Left ventricle myocardium inferior (tissue), 1 donor: ENCODE results near the gene CENPO. TPM values are rescaled to one million over a fixed set of nuclear protein-coding genes. Genes with fewer than 3 reads are reported as not detected.

Experiments
- DNase-seq: peaks from one replicate; pipeline ENCODE4 v3.0.0-alpha.2; 2020
- H3K27ac ChIP-seq: fragments of 200-600 bp; replicated peaks from 2 replicates; pipeline ENCODE4 v1.8.0; 2021
- H3K27me3 ChIP-seq: fragments of 200-600 bp; 2 replicates; pipeline ENCODE4 v1.8.0; 2021; ENCODE audit warnings: low read depth
- H3K36me3 ChIP-seq: fragments of 200-600 bp; 2 replicates; pipeline ENCODE4 v1.8.0; 2021
- H3K4me1 ChIP-seq: fragments of 200-600 bp; 2 replicates; pipeline ENCODE4 v1.8.0; 2021
- H3K4me3 ChIP-seq: fragments of 200-600 bp; 2 replicates; pipeline ENCODE4 v1.8.0; 2021; ENCODE audit warnings: mild to moderate bottlenecking, moderate library complexity
- H3K9me3 ChIP-seq: fragments of 200-600 bp; replicated peaks from 2 replicates; pipeline ENCODE4 v1.8.0; 2021
- intact Hi-C: fragments of 100-400 bp; cut with micrococcal nuclease; formaldehyde crosslinking; loops from one replicate; pipeline ENCODE4 v1.11.0; 2022
- total RNA-seq: library from RNA; stranded (reverse); fragmentation: NEBNext Ultra II Directional; extraction: Animal tissue kit (Norgen Biotek cat#: 25700); gene quantifications from one replicate; pipeline ENCODE4 v1.2.1, GENCODE V29; 2021
- TF ChIP-seq, protein P1 (sequence below): fragments of 200-600 bp; IDR thresholded peaks from 2 replicates; pipeline ENCODE4 v1.8.0; 2021; ENCODE audit warnings: antibody characterized with exemption, mild to moderate bottlenecking, borderline replicate concordance
- donor health status: DM: no; HTN: yes; CAD: no; lungs with severe emphysema.

The CENPO gene
- total RNA-seq, 1 donor from 2014 or later, result 2.2 TPM

DNA sequence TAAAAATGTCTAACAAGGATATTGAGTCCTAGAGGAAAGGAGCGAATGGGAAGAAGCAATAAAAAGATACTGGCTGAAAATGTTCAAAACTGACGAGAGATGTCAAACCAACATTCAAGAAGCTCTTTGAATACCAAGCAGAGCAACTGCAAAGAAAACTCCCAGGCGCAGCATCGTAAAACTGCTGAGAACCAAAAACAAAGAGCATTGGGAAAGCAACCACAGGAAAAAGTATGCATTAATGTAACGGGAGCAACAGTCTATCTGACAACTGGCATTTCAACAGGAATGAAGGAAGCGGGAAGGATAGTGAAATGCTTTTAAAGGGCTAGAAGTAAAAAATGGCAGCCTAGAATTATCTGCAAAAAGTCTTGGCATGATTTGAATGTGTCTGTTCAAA lies 73.7 kb downstream of the CENPO start:
- H3K9me3 ChIP-seq, result no peaks in the 10 kb centered on the region
- H3K4me1 ChIP-seq, result peaks cover 23% of the 10 kb centered on the region
- TF ChIP-seq, protein P1, sequence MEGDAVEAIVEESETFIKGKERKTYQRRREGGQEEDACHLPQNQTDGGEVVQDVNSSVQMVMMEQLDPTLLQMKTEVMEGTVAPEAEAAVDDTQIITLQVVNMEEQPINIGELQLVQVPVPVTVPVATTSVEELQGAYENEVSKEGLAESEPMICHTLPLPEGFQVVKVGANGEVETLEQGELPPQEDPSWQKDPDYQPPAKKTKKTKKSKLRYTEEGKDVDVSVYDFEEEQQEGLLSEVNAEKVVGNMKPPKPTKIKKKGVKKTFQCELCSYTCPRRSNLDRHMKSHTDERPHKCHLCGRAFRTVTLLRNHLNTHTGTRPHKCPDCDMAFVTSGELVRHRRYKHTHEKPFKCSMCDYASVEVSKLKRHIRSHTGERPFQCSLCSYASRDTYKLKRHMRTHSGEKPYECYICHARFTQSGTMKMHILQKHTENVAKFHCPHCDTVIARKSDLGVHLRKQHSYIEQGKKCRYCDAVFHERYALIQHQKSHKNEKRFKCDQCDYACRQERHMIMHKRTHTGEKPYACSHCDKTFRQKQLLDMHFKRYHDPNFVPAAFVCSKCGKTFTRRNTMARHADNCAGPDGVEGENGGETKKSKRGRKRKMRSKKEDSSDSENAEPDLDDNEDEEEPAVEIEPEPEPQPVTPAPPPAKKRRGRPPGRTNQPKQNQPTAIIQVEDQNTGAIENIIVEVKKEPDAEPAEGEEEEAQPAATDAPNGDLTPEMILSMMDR, result no peak
- H3K27me3 ChIP-seq, result no peaks in the 10 kb centered on the region
- no peak overlapping the region for H3K4me3 ChIP-seq
- intact Hi-C loops, result no loop called here
- DNase-seq, result no peak
- no peak overlapping the region for H3K27ac ChIP-seq
- no peaks in the 10 kb centered on the region for H3K36me3 ChIP-seq

DNA sequence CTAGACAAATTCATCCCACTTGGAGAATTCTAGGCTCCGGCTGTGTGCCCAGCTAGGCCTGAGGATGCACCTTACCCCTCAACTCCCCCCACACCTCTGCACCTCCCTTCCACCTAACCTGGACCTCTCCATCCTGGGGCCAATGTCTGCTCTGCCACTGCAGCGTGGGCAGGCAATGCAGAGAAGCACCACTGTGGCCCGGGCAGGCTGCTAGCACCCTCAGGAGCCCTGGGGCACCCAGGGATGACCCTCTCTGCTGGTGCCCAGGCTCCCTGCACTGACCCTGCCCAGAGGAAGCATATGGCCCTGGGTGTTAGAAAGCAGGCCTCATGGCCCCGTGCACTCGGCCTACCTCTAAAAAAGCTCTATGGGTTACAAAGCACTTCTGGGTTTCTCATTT lies 77.2 kb downstream of the CENPO start:
- no peaks in the 10 kb centered on the region for H3K36me3 ChIP-seq
- H3K4me1 ChIP-seq, result peaks cover 36% of the 10 kb centered on the region
- H3K4me3 ChIP-seq, result no peak overlapping the region
- TF ChIP-seq, protein P1, result no peak
- no peaks in the 10 kb centered on the region for H3K9me3 ChIP-seq
- peak overlapping the region; percentile 75 for H3K27ac ChIP-seq
- no peaks in the 10 kb centered on the region for H3K27me3 ChIP-seq
- intact Hi-C loops, result no loop called here
- DNase-seq, result no peak

DNA sequence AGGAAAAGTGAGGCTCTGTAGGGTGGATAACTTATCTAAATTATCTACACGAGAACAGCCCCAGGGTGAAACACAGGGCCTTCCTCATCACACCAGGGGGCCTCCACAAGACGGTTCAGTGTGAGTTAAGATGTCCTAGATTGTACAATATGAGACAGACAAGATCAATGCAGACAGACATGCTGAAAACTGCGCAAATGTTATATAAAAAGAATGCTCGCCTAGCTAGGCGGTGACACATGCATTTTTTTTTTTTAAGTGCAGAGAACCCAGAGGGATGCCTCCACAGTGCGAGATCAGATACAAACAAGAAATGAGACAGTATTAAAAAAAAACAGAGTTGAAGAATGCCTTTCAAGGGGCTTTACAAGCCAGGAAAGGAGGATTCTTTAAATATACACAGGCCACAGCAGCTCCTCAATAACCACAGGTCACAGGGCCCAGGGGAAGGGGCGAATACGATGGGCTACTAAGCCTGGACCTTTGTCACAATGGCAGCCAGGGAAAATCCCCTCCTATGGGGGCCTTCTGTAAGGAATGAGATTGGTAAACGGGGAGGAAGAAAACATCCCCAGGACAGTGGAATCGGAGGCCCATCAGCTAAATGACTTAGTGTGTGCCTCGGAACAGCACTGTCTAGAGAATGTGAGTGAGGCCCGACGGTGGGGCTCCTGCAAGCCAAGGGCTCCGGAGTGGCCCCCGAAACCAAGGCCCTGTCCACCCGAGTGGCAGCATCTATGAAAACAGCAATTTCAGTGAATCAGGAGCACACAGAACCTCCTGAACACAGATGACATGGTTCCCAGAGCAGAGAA lies 77.9 kb downstream of the CENPO start:
- H3K4me1 ChIP-seq, result peaks cover 36% of the 10 kb centered on the region
- no peak overlapping the region for H3K4me3 ChIP-seq
- intact Hi-C loops, result no loop called here
- peak overlapping the region; percentile 75 for H3K27ac ChIP-seq
- TF ChIP-seq, protein P1, result no peak
- DNase-seq, result no peak
- H3K27me3 ChIP-seq, result no peaks in the 10 kb centered on the region
- H3K9me3 ChIP-seq, result no peaks in the 10 kb centered on the region
- no peaks in the 10 kb centered on the region for H3K36me3 ChIP-seq

DNA sequence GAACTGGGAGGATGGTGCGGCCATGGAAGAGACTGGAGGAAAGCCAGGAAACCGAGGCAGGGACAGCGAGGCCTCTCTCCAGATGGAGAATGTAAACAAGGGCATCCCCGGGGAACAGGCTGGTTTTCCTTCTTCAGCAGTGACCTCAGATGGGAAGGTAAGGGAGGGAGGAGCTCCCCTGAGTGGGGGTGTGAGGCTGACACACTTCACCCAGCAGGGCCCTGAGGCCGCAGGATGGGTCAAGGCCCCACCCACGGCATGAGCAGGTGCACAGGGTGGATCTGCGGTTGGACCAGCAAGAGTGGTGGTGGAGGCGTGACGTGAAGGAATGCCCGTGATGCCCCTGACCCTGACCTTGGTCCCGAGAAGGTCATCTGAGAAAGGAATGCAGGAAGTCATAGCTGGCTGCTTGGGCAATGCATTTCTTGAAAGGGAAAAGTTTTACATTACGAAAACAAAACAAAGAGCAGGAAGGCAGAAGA lies 78.7 kb downstream of the CENPO start:
- H3K36me3 ChIP-seq, result no peaks in the 10 kb centered on the region
- TF ChIP-seq, protein P1, result no peak
- no peaks in the 10 kb centered on the region for H3K27me3 ChIP-seq
- H3K9me3 ChIP-seq, result no peaks in the 10 kb centered on the region
- intact Hi-C loops, result no loop called here
- H3K27ac ChIP-seq, result peak overlapping the region; percentile 75
- peak; percentile 38 for DNase-seq
- H3K4me3 ChIP-seq, result no peak overlapping the region
- H3K4me1 ChIP-seq, result peaks cover 36% of the 10 kb centered on the region

Other genes starting within 250 kb of the CENPO start
- gene PTRHD1, start within 50 bp of the CENPO start, total RNA-seq, result 24.3 TPM
- gene ADCY3, start 126.8 kb downstream of the CENPO start, total RNA-seq, result 12.8 TPM
- 10.1 TPM for gene DNAJC27, start 178.5 kb downstream of the CENPO start, total RNA-seq
- gene EFR3B, start 248.7 kb downstream of the CENPO start, total RNA-seq, result 8.7 TPM